Activated CD4-positive, CD25-positive, alpha-beta regulatory T cell treated with anti-CD3 and anti-CD28 coated beads, Interleukin-2, amount 50 U/mL, for 24 hours (primary cell): Measurements from ENCODE around the gene ATP13A1.

Experiments
- ATAC-seq, 2 donors: fragments of 150-1000 bp; cut with Tn5 transposase; one replicate each; pipeline ENCODE4 v1.10.0; 2021; ENCODE audit warnings: mild to moderate bottlenecking in 1 of 2, moderate library complexity in 1 of 2

The ATP13A1 gene

GRCh38 chr19:19642506-19643157 is 20.8 kb downstream of the ATP13A1 start:
- peak; percentile 44 to 51 for ATAC-seq

- no peak for ATAC-seq
Measured at GRCh38 chr19:19637523-19638251, 25.8 kb downstream of the ATP13A1 start.

GRCh38 chr19:19637186-19637522 is 26.3 kb downstream of the ATP13A1 start:
- ATAC-seq, result no peak

- no peak for ATAC-seq
Measured at GRCh38 chr19:19636573-19637185, 26.8 kb downstream of the ATP13A1 start.

- no peak for ATAC-seq
Measured at GRCh38 chr19:19635313-19635702, 28.2 kb downstream of the ATP13A1 start.

GRCh38 chr19:19634516-19635312 is 28.8 kb downstream of the ATP13A1 start:
- ATAC-seq, result no peak

- ATAC-seq, result no peak
Measured at GRCh38 chr19:19633711-19634515, 29.6 kb downstream of the ATP13A1 start.

- ATAC-seq, result no peak
Measured at GRCh38 chr19:19632661-19633060, 30.8 kb downstream of the ATP13A1 start.

- no peak for ATAC-seq
Measured at GRCh38 chr19:19631346-19631745, 32.1 kb downstream of the ATP13A1 start.

GRCh38 chr19:19630426-19630825 is 33.0 kb downstream of the ATP13A1 start:
- ATAC-seq, result no peak

GRCh38 chr19:19630062-19630414 is 33.4 kb downstream of the ATP13A1 start:
- ATAC-seq, result no peak

GRCh38 chr19:19628501-19629134 is 34.9 kb downstream of the ATP13A1 start:
- ATAC-seq, result peak; percentile 39 to 55

GRCh38 chr19:19627621-19628500 is 35.6 kb downstream of the ATP13A1 start, which contains the start of gene LPAR2:
TSS of gene LPAR2 (minus strand) at chr19:19628220. CDS start at chr19:19627275, 945 bp downstream.
- ATAC-seq, result peak; percentile 76 to 78

GRCh38 chr19:19626516-19627472 is 36.7 kb downstream of the ATP13A1 start:
- ATAC-seq, result no peak

GRCh38 chr19:19624032-19624570 is 39.4 kb downstream of the ATP13A1 start:
- no peak for ATAC-seq

- ATAC-seq, result no peak
Measured at GRCh38 chr19:19623383-19623782, 40.1 kb downstream of the ATP13A1 start.

GRCh38 chr19:19619849-19620210 is 43.6 kb downstream of the ATP13A1 start:
- ATAC-seq, result no peak

- no peak for ATAC-seq
Measured at GRCh38 chr19:19619181-19619848, 44.2 kb downstream of the ATP13A1 start.
